HG02870 (cell line): ENCODE data around the gene OCA2.
"Not testable (repeated sequence)": the region's sequence is repeated elsewhere in the genome, so short reads cannot be mapped to it uniquely, and the experiment has no call there.

ENCODE experiments used
- ATAC-seq: cut with Tn5 transposase; IDR thresholded peaks from one replicate; pipeline ENCODE4 v1.9.1; 2021; ENCODE audit warnings: mild to moderate bottlenecking, moderate library complexity; ENCODE audit not compliant: unreplicated experiment

Gene OCA2

DNA sequence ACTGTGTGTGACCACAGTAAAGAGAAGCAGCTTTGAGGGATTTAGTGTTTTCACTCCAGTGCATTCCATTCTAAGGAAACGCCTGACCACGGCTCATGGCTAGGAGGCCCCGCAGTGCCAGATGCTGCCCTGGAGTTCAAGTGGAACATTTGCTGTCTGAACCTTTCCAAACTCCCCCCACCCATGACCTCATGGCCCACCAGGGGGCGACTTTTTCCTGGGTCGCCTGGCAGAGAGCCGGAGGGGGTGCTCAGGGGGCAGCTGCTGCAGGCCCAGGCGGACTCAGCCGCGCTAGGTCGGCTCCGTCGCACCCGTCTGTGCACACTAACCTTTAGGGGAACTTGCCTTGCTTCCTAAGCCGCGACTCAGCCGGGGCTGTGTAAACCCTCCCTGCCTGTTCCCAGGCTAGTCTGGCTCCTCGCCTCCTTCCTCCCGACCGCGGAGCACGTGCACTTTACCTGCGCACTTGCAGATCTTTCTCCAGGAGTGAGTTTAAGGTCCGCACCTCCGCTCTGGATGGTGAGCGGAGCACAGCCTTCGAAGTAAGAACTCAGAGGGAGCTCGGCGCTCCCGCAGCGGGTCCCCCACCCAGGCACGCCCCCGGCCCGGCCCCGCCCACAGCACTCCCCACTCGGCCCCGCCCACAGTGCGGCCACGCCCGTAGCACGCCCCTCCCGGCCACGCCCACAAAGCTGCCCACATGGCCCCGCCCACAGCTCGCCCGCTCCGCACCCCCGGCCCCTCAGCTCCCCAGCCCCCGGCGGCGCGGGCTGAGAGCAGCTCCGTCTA is at the start of gene OCA2:
OCA2 (minus strand) TSS at position 550 of the 789 bp plus-strand sequence. CDS start 17,441 bp downstream, outside the sequence.
- ATAC-seq: no peak

DNA sequence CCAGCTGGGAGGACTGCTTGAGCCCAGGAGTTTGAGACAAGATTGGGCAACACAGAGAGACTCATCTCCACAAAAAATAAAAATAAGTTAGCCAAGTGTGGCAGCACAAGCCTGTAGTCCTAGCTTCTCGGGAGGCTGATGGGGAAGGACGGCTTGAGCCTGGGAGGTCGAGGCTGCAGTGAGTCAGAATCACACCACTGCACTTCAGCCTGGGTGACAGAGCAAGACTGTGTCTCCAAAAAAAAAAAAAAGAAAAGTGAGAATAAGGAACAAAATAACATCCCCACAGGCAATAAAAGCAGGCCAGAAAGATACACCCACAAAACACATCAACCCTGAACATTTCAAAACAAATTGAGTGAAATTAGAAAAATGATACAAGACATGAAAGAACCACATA is 48.7 kb upstream of the OCA2 start:
- no peak for ATAC-seq

DNA sequence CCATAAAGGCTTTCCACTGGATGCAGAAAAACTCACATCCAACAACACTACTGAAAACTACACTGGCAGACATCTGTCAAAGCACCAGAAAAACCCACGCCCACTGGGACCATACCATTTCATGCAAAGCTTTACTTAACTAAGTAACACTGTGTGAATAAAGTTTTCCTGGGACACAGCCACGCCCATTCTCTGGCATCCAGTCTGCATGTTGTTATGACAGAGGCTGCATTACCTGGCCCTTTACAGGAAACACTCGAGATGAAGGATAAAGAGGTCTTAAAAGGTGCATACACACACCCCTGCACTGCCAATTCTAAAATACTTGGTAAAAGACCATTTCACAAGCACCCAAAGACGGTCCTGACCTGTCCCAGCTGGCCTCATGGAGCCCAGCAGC is 46.3 kb upstream of the OCA2 start:
- ATAC-seq: not testable (repeated sequence)

DNA sequence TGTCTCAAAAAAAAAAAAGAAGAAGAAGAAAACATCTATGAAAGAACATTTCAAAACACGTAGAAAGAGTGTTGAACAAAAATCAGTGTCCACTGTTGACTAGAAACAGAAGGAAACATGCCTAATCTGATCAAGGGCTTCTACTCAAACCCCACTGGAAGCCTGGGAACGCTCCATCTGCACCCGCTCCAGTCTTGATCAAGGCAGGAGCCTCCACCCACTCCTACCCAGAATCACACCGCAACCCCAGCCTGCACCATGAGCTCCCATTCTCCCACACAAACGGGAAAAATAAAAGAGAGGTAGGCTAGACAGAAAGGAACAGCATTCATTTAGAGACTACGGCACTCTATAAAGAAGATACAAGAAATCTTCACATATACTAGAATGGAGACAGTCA is 40.9 kb upstream of the OCA2 start:
- no peak for ATAC-seq

DNA sequence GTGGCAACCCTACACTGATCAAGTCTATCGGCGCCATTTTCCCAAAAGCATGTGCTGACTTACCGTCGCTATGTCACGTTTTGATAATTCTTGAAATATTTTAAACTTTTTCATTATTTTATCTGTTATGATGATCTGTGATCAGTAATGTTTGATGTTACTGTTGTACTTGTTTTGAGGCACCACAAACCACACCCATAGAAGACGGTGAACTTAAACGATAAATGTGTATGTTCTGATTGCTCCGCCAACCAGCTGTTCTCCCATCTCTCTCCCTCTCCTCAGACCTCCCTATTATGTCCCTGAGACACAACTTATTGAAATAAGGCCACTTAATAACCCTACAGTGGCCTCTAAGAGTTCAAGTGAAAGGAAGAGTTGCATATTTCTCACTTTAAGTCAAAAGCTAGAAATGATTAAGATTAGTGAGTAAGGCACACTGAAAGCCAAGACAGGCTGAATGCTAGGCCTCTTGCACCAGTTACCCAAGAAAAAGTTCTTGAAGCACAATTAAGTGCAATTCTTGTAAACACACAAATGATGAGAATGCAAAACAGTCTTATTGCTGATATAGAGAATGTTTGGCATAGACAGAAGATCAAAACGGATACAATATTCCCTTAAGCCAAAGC is 38.4 kb upstream of the OCA2 start:
- ATAC-seq: not testable (repeated sequence)

DNA sequence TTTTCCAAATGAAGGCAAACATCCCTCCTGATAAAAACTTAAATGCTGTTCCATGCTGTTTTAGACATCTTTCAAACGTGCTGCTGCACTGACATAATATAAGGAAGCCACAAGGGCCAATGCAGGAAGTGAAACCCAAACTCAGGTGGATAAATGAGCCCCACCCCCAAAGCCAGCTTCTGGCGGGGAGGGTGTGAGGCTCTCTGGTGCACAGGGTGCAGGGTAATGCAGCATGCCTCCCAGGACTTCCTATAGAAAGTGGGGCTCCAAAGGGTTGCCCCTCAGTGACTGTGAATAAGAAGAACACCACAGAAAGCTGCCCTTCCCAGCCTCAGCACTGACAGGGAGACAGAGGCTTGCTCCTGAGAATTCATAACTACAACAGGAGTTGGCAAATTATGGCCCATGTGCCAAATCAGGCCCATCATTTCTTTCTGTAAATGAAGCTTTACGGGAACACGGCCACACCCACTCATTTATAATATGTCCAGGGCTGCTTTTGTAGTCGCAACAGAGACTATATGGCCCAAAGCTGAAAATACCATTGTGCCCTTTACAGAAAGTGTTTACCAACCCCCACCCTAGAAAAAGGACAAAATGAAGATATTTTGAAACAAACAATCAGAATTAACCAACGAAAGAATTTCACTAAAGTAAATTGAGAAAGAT is 37.3 kb upstream of the OCA2 start:
- ATAC-seq: peak; percentile 98

DNA sequence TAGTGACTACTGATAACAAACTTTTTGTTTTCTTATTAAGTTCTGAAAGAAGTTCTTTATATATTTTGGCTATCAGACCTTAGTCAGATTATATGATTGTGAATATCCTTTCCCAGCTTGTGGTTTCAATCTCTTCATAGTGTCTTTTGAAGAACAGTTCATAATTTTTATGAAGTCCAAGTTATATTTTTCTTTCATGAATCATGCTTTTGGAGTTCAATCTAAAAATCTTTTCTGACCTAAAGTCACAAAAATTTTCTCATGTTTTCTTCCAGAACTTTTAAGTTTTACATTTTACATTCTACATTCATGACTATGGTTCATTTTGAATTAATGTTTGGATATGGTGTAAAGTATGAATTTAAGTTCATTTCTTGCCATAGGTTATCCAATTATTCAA is 34.2 kb upstream of the OCA2 start:
- no peak for ATAC-seq

DNA sequence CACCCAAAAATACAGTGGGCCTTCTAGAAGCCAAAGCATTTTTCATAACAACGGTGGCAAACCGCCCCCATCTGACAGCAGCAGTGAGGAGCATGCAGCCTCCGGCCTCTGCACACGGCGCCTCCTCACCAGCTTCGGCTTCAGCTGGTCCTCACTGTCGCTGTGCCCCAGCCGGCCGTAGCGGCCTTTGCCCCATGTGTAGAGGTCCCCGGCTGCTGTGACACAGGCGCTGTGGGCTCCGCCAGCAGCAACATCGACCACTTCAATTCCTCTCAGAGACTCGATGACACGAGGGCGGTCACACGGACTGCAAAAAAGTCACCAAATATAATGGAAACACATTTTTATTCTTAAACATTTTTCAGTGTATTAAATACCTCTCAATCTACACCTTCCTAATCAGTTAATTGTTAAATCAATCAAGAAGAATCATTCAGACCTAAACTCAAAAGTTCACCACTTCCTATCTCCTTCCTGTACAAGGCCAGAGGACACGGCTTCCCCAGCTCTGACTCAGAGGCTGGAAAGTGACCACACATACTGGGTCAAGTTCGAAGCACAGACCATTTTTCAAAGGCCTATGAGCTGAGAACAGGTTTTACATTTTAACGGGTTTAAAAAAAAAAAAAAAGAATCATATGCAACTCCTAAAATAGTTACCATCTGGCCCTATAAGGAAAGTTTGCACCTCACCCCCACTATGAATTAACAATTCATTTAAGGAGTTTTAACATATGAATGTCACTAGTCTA is 33.6 kb upstream of the OCA2 start:
- ATAC-seq: no peak

DNA sequence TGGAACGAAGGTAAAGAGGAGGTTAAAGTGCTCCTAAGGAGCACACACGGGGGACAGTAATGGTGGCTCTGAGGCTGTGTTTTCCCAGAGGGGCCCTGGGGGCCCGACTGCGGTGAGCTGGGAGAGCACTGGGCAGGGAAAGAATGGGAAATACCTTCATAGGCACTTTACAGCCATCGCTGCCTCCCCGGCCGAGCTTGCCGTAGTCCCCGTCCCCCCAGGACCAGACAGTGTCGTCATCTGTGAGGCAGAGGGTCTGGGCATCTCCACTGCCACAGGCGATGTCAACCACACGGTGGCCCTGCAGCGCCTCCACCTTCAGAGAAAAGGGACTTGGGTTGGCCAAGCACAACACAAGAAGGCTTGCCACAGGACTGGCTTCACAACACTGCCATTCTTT is 32.8 kb upstream of the OCA2 start:
- ATAC-seq: no peak

DNA sequence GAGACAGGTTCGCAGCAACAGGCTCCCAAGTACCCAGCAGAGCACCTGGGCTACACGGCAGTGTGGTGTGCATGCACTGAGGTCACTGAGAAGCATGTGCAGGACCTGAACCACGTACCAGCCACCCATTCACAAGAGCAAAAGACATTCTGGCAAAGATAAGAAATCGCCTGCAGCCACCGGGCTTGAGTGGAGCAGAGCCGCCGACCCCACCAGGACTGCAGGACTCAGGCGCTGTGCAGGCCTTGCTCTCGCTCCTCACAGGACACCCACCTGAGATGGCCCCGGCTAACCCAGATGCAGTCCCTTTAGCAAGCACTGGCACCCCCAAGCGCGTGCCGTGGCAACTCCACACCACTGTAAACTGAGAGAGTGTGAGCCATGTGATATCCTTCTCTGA is 32.3 kb upstream of the OCA2 start:
- ATAC-seq: no peak

DNA sequence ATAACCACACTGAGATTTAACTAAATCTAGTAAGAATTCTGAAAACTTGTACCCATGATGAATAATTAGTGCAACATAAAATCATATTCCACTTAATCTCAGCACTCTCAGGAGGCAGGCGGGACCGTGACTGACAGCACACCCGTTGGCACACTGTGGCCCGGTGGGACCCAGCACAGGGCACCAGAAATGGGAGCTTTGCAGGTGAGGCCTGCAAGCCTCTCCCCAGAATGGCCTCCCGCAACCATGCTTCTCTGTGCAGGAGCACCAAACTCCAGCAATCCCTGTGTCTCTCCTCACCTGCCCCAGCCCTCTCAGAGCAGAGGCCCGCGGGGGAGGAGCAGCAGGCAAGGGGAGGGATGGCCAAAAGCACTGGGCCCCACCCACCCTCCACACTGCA is 31.5 kb upstream of the OCA2 start:
- ATAC-seq: no peak

DNA sequence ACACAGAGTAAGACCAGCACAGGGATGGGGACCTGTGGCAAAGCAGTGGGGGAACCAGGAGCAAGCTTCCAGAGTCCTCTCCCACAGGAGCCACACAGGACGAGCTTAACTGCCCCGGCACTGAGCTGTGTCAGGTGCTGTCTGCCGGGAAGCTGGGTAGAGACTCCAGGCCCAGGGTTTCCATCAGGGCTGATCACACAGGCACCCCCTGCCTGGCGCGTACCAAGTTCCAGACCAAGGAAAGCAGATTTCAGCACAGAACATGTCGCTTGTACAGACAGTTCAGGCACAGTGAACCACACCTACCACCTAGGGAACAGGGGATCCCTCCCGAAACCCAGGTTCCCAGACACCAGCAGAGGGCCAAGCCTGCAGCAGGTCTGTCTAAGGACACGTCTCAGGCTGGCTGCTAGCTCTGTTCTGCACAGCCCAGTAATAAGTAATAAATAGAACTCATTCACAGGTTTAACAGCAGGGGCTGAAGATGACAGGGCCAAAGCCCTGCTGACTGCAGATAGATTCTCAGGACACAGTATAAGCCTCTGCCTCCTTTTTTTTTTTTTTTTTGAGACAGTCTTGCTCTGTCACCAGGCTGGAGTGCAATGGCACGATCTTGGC is 30.2 kb upstream of the OCA2 start:
- ATAC-seq: no peak

DNA sequence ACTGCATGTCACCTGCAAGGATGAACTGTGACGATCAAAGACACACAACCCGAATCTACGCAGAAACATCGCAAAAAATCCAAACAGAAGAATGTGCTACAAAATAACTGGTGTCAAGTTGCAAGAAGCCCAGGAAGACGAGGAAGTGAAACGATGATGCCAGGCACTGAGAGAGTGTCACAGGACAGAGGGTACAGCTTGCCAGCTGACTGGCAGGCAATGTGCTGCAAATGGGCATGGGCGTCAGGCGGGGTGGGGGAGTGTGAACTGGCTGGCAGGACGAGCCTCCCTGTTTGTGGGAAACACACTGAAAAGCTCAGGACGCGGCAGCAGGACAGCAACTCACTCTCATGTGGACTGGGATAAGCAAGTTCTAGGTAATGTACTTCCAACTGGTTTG is 28.9 kb upstream of the OCA2 start:
- no peak for ATAC-seq

DNA sequence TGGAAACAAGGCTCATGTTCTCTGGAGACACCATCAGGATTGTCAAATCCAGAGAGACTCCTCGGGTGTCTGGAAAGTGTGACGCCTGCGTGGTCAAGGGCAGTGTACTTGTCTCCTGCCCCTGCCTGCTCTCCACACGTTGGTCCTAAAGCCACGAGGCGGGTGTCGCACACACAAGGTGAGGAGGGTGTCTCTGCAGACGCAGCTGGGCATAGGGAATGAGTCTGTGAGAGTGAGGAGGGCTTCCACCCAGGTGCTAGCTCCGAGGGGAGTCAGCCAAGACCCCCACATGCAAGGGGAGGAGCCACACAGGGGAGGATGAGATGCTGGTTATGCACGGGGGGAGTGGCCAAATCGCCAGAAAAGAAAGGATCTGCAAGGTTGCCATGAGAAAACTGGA is 27.9 kb upstream of the OCA2 start:
- ATAC-seq: no peak

DNA sequence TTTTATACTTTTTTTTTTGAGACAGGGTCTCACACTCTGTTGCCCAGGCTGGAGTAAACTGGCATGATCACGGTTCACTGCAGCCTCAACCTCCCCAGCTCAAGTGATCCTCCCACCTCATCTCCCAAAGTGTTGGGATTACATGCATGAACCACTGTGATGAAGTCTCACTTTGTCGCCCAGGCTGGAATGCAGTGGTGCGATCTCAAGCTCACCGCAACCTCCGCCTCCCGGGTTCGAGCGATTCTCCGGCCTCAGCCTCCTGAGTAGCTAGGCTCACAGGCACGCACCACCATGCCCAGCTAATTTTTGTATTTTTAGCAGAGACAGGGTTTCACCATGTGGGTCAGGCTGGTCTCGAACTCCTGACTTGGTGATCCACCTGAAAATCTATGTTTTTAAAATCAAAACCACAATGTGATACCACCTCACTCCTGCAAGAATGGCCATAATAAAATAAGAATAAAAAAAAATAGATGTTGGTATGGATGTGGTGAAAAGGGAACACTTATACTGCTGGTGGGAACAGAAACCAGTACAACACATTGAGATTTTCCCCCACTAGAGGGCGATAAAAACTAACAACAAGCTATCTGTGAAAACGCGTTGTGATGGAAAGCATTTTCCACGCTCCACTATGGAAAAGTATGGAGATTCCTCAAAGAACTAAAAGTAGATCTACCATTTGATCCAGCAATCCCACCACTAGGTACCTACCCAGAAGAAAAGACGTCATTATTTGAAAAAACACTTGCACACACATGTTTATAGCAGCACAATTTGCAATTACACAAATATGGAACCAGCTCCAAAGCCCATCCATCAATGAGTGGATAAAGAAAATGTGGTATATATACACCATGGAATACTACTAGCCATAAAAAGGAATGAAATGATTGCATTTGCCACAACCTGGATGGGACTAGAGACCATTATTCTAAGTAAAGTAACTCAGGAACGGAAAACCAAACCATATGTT is 26.8 kb upstream of the OCA2 start:
- ATAC-seq: no peak

DNA sequence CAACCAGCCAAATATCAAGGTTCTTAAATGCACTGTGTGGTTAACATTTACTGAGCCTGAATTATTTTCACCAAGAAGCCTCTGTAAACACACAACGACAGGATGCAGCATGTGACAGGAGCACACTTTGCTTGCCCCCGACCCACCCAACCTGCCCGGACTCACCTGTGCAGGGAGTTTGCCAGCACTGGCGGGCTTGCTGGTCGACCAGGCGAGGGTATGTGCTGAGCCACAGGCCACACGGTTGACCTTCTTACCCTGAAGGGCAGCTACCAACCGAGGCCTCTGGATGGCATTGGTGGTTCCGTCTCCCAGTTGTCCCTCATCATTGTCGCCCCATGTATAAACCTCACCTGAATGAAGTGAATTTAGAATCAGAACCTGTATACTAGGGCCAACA is 25.7 kb upstream of the OCA2 start:
- no peak for ATAC-seq

DNA sequence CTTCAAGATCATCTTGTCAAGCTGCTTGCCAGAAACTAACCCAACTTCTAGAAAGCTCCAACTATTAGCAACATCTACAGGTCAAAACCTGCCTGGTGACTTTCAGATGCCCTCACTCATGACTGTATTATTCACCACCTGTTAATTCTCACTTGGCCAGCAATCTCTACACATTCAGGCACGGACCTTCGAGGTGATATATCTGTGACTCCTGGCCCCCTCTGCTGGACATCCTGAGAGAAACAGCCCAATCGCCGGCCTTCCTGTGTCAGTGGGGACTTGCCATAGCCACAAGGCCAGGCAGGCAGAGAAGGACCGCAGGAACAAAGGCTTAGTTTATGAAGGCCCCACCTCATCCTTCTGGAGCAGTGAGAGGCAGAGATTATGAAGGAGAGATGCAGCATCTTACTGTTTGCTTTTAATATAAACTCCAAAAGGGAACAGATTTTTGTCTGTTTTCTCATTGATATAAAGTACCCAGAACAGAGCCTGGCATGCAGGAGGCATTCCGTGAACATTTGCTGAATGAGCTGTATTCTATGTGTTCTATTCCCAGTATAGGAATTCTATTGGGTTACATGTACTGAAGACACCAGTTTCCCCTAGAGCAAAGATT is 24.4 kb upstream of the OCA2 start:
- ATAC-seq: peak; percentile 58

DNA sequence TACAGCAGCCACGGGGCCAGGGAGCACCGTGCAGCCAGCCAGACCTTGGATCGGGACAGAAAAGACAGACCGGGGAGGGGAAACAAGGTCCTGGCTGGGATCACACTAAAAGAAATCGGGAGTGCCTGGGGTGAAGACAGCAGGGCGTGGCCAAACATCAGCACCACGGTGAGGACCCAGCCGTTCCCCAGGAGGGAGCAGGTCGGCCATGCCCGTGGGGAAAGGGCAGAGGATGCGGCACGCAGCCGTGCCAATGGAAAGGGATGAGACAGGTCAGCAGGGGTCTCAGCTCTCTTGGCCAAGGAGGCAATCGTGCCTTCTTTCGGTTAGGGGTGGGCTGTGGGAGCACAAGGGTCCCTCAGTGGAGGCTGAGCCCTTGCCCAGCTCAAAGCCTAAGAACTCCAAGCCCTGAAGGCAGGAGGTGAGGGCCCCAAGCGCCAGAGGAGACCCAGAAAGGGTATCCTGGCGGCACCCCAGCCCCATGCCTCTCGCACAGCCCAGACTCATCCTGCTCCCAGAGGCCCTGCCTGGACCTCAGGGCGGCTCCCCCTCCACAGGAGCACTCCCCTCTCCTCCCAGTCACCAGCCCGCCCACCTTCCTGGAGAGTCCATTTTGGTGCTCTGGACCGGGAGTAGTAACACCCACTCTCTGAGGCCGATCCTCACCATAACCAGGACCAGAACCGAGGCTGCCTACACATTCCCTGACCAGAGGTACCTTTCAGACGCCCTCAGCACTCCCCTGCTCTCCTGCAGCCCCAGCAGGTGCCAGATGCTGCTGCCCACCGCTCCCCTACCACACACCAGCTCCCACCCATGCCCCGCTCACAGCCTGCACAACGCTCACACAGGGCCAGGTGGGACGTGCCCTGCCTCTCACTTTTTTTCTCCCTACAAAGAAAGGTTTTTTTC is 23.2 kb upstream of the OCA2 start:
- ATAC-seq: no peak
